Spleen (tissue), 11 donors: ENCODE results near the gene UQCC2. TPM values are rescaled to one million over a fixed set of nuclear protein-coding genes. Genes with fewer than 3 reads are reported as not detected.

Experiments used
- DNase-seq: peaks from one replicate; pipeline ENCODE4 v3.0.0-alpha.2; 2020
- H3K27ac ChIP-seq, 8 donors: fragments of 200-600 bp; sonication (generic) in 7 of 8; 1 replicate in 4 of 8; 2 replicates in 4 of 8; pipeline versions ENCODE4 v1.5.0 to v1.8.0; 2016 to 2021; ENCODE audit warnings: inconsistent platforms in 4 of 8, mild to moderate bottlenecking in 4 of 8, moderate library complexity in 1 of 8
- H3K27me3 ChIP-seq, 7 donors: fragments of 200-600 bp; sonication (generic) in 6 of 7; replicated peaks in 1 of 7; 1 replicate in 4 of 7; 2 replicates in 3 of 7; pipeline versions ENCODE4 v1.5.0 to v1.8.0; 2016 to 2021; ENCODE audit warnings: inconsistent platforms in 3 of 7, mild to moderate bottlenecking in 1 of 7
- H3K36me3 ChIP-seq, 6 donors: fragments of 200-600 bp; sonication (generic) in 5 of 6; 1 replicate in 4 of 6; 2 replicates in 2 of 6; pipeline versions ENCODE4 v1.5.0 to v1.8.0; 2016 to 2021; ENCODE audit warnings: inconsistent platforms in 2 of 6
- H3K4me1 ChIP-seq, 6 donors: fragments of 200-600 bp; sonication (generic) in 5 of 6; 1 replicate in 3 of 6; 2 replicates in 3 of 6; pipeline versions ENCODE4 v1.5.0 to v1.8.0; 2016 to 2021; ENCODE audit warnings: inconsistent platforms in 3 of 6
- H3K4me3 ChIP-seq, 8 donors: fragments of 200-600 bp; sonication (generic) in 7 of 8; 1 replicate in 4 of 8; 2 replicates in 4 of 8; pipeline versions ENCODE4 v1.5.0 to v1.8.0; 2016 to 2021; ENCODE audit warnings: inconsistent platforms in 4 of 8, mild to moderate bottlenecking in 4 of 8, moderate library complexity in 2 of 8
- H3K9me3 ChIP-seq, 8 donors: fragments of 200-600 bp; sonication (generic) in 7 of 8; 1 replicate in 4 of 8; 2 replicates in 4 of 8; pipeline versions ENCODE4 v1.5.0 to v1.8.0; 2016 to 2021; ENCODE audit warnings: inconsistent platforms in 4 of 8
- POLR2A ChIP-seq, 3 donors: fragments of 450-650 bp; IDR thresholded peaks; one replicate each; pipeline ENCODE4 v1.5.1; 2017; ENCODE audit warnings: antibody characterized with exemption in 3 of 3, mild to moderate bottlenecking in 1 of 3
- POLR2AphosphoS5 ChIP-seq, 3 donors: sonication (generic); formaldehyde crosslinking; IDR thresholded peaks; one replicate each; pipeline ENCODE4 v1.5.1; 2017; ENCODE audit warnings: antibody characterized with exemption in 3 of 3
- WGBS, 5 donors: extraction: QIAGEN DNeasy Blood & Tissue Kit in 3 of 5; methylation state at CpG; one replicate each; pipeline versions ENCODE4 v1.1.5 to v1.1.7; 2013 to 2018; 5-methylcytosine and 5-hydroxymethylcytosine counted together
- intact Hi-C: fragments of 100-400 bp; cut with DNase I; formaldehyde crosslinking; loops from one replicate; pipeline ENCODE4 v1.15.0; 2023; ENCODE audit warnings: low total_unique reads
- polyA plus RNA-seq, 3 donors: library from polyadenylated mRNA; stranded (reverse); fragments of 200-250 nt; gene quantifications; one replicate each; pipeline ENCODE4 v1.2.1, GENCODE V29; 2013
- total RNA-seq, 7 donors: library from RNA; depleted of rRNA in 3 of 7; stranded (reverse); fragments of >200 nt in 3 of 7; fragmentation: NEBNext Ultra II Directional in 4 of 7; extraction: Animal tissue kit (Norgen Biotek cat#: 25700) in 4 of 7; gene quantifications; one replicate each; pipeline versions ENCODE4 v1.1.0 to v1.2.1, GENCODE V29; 2016 to 2021
- TF ChIP-seq, protein P1 (sequence below), 11 experiments: fragments of 200-600 bp in 7 of 11; fragments of 450-650 bp in 4 of 11; sonication (generic) in 4 of 11; IDR thresholded peaks in 8 of 11; conservative IDR thresholded peaks in 3 of 11; 1 replicate in 7 of 11; 2 replicates in 4 of 11; pipeline versions ENCODE4 v1.4.0 to v1.8.0; 2016 to 2021; ENCODE audit warnings: antibody characterized with exemption in 11 of 11, inconsistent platforms in 4 of 11, mild to moderate bottlenecking in 1 of 11
- donor health status: healthy with polysubstance abuse.
- donor health status: DM: no; HTN: no; CAD: no; lungs with moderate emphysema.
- donor health status: DM: no; HTN: no; CAD: no.
- donor health status: Bipolar disorder and iron deficiency.
- donor health status: healthy.
- donor health status: DM: no; HTN: no; CAD: no.
- donor health status: DM: yes; HTN: yes; CAD: no.

UQCC2 gene
- total and polyA plus RNA-seq, 10 donors: 8.7 to 77.0 (median 34.1) TPM

DNA sequence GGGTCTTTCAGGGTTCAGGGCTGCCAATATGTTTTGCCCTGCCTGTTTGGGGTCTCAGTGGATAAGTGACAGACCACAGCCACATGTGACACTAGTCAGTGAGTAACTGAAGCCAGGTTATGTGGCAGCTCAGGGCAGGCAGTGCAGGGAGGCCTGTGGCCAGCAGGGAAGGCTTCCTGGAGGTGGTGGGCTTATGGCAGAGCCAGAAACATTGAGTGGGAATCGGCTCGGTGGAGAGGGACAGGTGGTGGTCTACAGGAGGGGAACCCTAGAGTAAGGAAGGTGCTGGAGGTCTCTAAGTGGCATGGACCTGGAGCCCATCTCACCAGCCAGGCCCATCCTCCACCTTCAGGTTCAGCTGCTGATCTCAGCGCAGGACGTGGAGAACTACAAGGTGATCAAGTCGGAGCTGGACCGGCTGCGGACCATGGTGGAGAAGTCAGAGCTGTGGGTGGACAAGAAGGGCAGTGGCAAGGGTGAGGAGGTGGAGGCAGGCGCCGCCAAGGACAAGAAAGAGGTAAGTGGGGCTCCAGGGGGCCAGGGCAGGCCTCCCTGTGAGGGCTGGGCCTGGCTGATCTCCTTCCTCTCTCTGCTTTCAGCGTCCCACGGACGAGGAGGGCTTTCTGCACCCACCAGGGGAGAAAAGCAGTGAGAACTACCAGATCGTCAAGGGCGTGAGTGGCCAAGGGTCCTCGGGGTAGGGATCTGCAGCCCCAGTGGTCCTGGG, 34.9 kb downstream of the UQCC2 start:
- 89 to 97% (median 95%) methylated on average over 14 to 15 of the region's 15 CpGs for WGBS, 5 donors
- DNase-seq: no peak
- no peak for TF ChIP-seq POLR2AphosphoS5 (IDR thresholded peaks at IDR 0.05)
- TF ChIP-seq, protein P1, sequence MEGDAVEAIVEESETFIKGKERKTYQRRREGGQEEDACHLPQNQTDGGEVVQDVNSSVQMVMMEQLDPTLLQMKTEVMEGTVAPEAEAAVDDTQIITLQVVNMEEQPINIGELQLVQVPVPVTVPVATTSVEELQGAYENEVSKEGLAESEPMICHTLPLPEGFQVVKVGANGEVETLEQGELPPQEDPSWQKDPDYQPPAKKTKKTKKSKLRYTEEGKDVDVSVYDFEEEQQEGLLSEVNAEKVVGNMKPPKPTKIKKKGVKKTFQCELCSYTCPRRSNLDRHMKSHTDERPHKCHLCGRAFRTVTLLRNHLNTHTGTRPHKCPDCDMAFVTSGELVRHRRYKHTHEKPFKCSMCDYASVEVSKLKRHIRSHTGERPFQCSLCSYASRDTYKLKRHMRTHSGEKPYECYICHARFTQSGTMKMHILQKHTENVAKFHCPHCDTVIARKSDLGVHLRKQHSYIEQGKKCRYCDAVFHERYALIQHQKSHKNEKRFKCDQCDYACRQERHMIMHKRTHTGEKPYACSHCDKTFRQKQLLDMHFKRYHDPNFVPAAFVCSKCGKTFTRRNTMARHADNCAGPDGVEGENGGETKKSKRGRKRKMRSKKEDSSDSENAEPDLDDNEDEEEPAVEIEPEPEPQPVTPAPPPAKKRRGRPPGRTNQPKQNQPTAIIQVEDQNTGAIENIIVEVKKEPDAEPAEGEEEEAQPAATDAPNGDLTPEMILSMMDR (IDR thresholded peaks at IDR 0.05 in 8 of 11, conservative IDR thresholded peaks at IDR 0.05 in 3 of 11): no peak
- no peak for TF ChIP-seq POLR2A (IDR thresholded peaks at IDR 0.05)

DNA sequence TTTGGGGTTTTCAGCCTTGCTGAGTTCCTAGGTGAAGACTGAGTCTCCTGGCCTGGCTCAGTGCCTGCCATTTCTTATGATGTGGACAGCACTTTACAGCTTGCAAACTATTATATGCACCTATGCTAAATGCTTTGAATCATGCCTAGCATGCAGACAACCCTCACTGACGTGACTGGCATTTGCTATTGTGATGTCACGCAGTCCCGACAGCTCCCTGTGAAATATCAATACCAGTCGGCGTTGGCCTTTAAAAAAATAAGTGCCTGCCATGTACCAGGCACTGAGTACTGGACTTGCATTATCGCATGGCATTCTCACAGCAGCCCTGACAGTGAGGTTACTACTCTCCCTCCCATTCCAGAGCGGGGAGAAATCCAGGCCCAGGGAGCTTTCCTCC, 35.5 kb downstream of the UQCC2 start:
- DNase-seq: no peak
- H3K9me3 ChIP-seq: no peaks in the 10 kb centered on the region
- no peaks in the 10 kb centered on the region for H3K27me3 ChIP-seq
- intact Hi-C loops: no loop called here
- 95 to 99% (median 97%) methylated on average over 7 of the region's 7 CpGs for whole genome bisulfite sequencing, 5 donors
- H3K4me1 ChIP-seq: peaks cover 0 to 6% (median 0%) of the 10 kb centered on the region in 6 donors
- TF ChIP-seq POLR2A (IDR thresholded peaks at IDR 0.05) (no peak), POLR2AphosphoS5 (IDR thresholded peaks at IDR 0.05) (no peak)
- peaks cover 5 to 100% (median 93%) of the 10 kb centered on the region in 6 donors for H3K36me3 ChIP-seq
- H3K27ac ChIP-seq: no peak overlapping the region
- no peak overlapping the region for H3K4me3 ChIP-seq

More for the DNA sequence above, 34.9 kb downstream of the UQCC2 start:
- Histone ChIP-seq H3K36me3 (peaks cover 5 to 100% (median 93%) of the 10 kb centered on the region in 6 donors), H3K27me3 (no peaks in the 10 kb centered on the region), H3K9me3 (no peaks in the 10 kb centered on the region), H3K4me3 (no peak overlapping the region), H3K4me1 (peaks cover 0 to 6% (median 0%) of the 10 kb centered on the region in 6 donors), H3K27ac (no peak overlapping the region)
- intact Hi-C loops: no loop called here

DNA sequence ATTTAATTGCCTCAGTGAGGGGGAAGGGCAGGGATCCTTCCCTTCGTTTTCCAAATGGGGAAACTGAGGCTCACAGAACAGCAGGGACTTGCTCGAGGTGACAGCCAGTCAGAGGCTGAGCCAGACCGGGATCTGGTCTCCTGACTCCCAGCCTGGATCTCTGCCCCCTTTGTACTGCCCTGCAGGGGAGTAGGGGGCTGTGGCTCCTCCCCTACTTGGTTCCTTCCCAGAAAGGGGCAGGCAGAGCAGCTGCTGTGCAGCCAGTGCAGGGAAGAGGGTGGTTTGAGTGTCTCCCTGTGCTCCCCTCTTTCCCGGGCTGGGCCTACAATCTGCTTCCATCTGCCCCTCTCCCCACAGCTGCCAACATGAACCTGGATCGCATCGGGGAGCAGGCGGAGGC, 37.6 kb downstream of the UQCC2 start:
- H3K4me3 ChIP-seq: no peak overlapping the region
- no peak for DNase-seq
- intact Hi-C loops: no loop called here
- no peaks in the 10 kb centered on the region for H3K27me3 ChIP-seq
- no peaks in the 10 kb centered on the region for H3K9me3 ChIP-seq
- H3K36me3 ChIP-seq: peaks cover 5 to 100% (median 92%) of the 10 kb centered on the region in 6 donors
- 82 to 90% (median 89%) methylated on average over 7 of the region's 7 CpGs for WGBS, 5 donors
- H3K27ac ChIP-seq: no peak overlapping the region
- peaks cover 0 to 6% (median 0%) of the 10 kb centered on the region in 6 donors for H3K4me1 ChIP-seq
- no peak for TF ChIP-seq POLR2A (IDR thresholded peaks at IDR 0.05)

DNA sequence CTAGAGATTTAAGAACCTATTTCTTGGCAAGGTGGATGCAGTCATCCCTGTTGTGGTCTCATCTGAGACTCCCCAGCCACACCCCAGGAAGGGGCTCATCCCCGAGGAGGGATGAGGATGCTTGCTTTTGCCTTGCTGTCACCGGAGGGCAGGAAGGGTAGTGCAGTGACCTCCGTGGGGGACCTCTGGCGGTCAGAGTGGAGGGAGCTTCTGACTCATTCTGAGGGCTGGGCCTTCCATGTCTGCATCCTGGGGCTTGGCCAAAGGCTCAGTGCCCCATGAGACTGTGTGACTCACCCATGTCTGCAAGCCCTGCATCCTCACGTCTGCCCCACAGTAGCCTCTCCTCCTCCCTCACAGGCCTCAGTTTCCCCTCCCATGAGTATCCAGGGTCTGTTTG, 38.7 kb downstream of the UQCC2 start:
- peaks cover 0 to 6% (median 0%) of the 10 kb centered on the region in 6 donors for H3K4me1 ChIP-seq
- intact Hi-C loops: no loop called here
- H3K27ac ChIP-seq: no peak overlapping the region
- 34 to 73% (median 64%) methylated on average over 5 of the region's 5 CpGs for WGBS, 5 donors
- TF ChIP-seq, protein P1 (IDR thresholded peaks at IDR 0.05 in 8 of 11, conservative IDR thresholded peaks at IDR 0.05 in 3 of 11): peak in 5 of 11 experiments; percentile 17 to 46 (median 28)
- TF ChIP-seq POLR2A (IDR thresholded peaks at IDR 0.05): no peak
- TF ChIP-seq POLR2AphosphoS5 (IDR thresholded peaks at IDR 0.05): peak in 1 of 3 donors; percentile 29
- H3K36me3 ChIP-seq: peaks cover 5 to 100% (median 93%) of the 10 kb centered on the region in 6 donors
- H3K27me3 ChIP-seq: no peaks in the 10 kb centered on the region
- no peak overlapping the region for H3K4me3 ChIP-seq
- DNase-seq: no peak
- H3K9me3 ChIP-seq: no peaks in the 10 kb centered on the region

DNA sequence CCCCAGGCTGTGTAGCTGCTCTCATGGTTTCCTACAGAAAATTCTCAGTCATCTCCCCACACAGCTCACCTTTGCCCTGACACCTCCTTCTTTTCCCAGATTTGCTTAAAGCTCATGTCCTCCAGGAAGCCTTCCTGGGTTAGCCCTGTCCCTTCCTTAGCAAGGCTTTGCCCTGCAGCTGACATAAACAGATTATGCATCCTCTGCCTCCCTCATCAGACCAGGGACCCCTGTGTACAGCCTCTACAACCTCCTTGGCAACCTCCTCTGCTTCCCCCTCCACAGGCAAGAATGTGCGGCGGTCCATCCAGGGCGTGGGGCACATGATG, 39.8 kb downstream of the UQCC2 start:
- no peak for DNase-seq
- intact Hi-C loops: no loop called here
- TF ChIP-seq POLR2A (IDR thresholded peaks at IDR 0.05) (no peak), POLR2AphosphoS5 (IDR thresholded peaks at IDR 0.05) (no peak)
- TF ChIP-seq, protein P1 (IDR thresholded peaks at IDR 0.05 in 8 of 11, conservative IDR thresholded peaks at IDR 0.05 in 3 of 11): no peak
- Histone ChIP-seq H3K4me1 (peaks cover 0 to 6% (median 0%) of the 10 kb centered on the region in 6 donors), H3K9me3 (no peaks in the 10 kb centered on the region), H3K27me3 (no peaks in the 10 kb centered on the region), H3K27ac (no peak overlapping the region), H3K36me3 (peaks cover 5 to 100% (median 92%) of the 10 kb centered on the region in 6 donors), H3K4me3 (no peak overlapping the region)
- WGBS, 5 donors: 94 to 100% (median 97%) methylated on average over 3 of the region's 3 CpGs
